ENCODE measurements around the gene DCAF17. TPM values are rescaled to one million over a fixed set of nuclear protein-coding genes. Genes with fewer than 3 reads are reported as not detected.
A peak's percentile ranks its signal among the peaks of the same experiment; 100 is the strongest.

The DCAF17 gene
- total and polyA plus RNA-seq, 2 donors (not counting 1 experiment from before 2014, with no cell fraction given) = 8.8 to 29.4 TPM

DNA sequence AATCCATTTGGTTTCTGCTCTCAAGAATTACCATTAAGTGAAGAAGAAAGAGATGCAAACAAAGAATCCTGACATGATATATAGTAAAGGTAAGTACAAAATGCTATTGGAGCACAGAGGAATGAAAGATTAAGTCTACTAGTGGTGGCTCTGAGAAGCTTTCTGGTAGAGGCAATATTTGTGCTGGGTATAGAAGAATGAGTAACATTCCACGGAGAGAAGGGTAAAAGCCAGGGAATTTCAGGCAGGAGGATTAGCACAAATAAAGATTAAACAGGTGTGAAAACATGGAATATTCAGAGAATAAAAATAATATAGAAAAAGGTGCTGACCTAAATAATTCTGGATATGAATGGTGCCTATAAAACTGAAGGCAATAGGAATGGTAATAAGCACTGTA lies 32.1 kb upstream of the DCAF17 start:
- DNase-seq (no peak), ATAC-seq (ENCODE audit: low read depth) (no peak)
- peaks cover 6% of the 10 kb centered on the region for H3K9me3 Mint-ChIP-seq (ENCODE audit: insufficient read depth)
- Histone ChIP-seq H3K4me3 (ENCODE audit: control extremely low read depth in 1 of 5, extremely low read depth in 1 of 5, insufficient read depth in 1 of 5, low read depth in 2 of 5, low read length in 4 of 5) (no peak overlapping the region), H3K9me3 (ENCODE audit: control extremely low read depth in 1 of 3, control insufficient read depth in 2 of 3, insufficient read depth in 1 of 3, low read length in 2 of 3) (peaks cover 0 to 8% (median 4%) of the 10 kb centered on the region in 3 donors), H2AFZ (ENCODE audit: insufficient read depth, low read depth, low read length, poor library complexity, severe bottlenecking) (no peak overlapping the region), H4K20me1 (ENCODE audit: control insufficient read depth, insufficient read depth, low read length, poor library complexity, severe bottlenecking) (no peaks in the 10 kb centered on the region), H3K9ac (ENCODE audit: low read length) (no peak overlapping the region), H3K27ac (ENCODE audit: low read length in 2 of 2) (no peak overlapping the region), H3K4me1 (ENCODE audit: control insufficient read depth in 2 of 2, insufficient read depth in 2 of 2, low read length in 2 of 2) (peaks cover 30 to 31% of the 10 kb centered on the region in 2 donors), H3K4me2 (replicated peaks; ENCODE audit: low read depth, low read length, poor library complexity, severe bottlenecking) (no peak overlapping the region), H3K36me3 (replicated peaks in 1 of 2; ENCODE audit: control extremely low read depth in 1 of 2, control insufficient read depth in 1 of 2, extremely low read depth in 1 of 2, insufficient read depth in 2 of 2, low read length in 1 of 2) (peaks cover 0 to 1% of the 10 kb centered on the region in 2 experiments), H3K27me3 (replicated peaks in 1 of 4; ENCODE audit: control extremely low read depth in 1 of 4, control insufficient read depth in 3 of 4, insufficient read depth in 4 of 4, low read length in 3 of 4) (no peaks in the 10 kb centered on the region), H3K79me2 (ENCODE audit: control insufficient read depth, insufficient read depth, low read length) (peaks cover 2% of the 10 kb centered on the region)
- ChIA-PET CTCF (no interaction called here), POLR2A (no interaction called here)
- WGBS (ENCODE audit: insufficient coverage) = no CpG with 5 or more reads among the region's 1 CpG
- peaks cover 37% of the 10 kb centered on the region for H3K4me1 Mint-ChIP-seq
- no peaks in the 10 kb centered on the region for H3K27me3 Mint-ChIP-seq
- H3K27ac Mint-ChIP-seq = no peak overlapping the region
- H3K4me3 Mint-ChIP-seq = no peak overlapping the region
- intact Hi-C loops (cut with micrococcal nuclease) = no loop called here
- TF ChIP-seq EZH2 (IDR thresholded peaks at IDR 0.05; ENCODE audit: borderline replicate concordance, insufficient read depth, low read depth, low read length, poor library complexity, severe bottlenecking) = no peak
- TF ChIP-seq, protein P1, sequence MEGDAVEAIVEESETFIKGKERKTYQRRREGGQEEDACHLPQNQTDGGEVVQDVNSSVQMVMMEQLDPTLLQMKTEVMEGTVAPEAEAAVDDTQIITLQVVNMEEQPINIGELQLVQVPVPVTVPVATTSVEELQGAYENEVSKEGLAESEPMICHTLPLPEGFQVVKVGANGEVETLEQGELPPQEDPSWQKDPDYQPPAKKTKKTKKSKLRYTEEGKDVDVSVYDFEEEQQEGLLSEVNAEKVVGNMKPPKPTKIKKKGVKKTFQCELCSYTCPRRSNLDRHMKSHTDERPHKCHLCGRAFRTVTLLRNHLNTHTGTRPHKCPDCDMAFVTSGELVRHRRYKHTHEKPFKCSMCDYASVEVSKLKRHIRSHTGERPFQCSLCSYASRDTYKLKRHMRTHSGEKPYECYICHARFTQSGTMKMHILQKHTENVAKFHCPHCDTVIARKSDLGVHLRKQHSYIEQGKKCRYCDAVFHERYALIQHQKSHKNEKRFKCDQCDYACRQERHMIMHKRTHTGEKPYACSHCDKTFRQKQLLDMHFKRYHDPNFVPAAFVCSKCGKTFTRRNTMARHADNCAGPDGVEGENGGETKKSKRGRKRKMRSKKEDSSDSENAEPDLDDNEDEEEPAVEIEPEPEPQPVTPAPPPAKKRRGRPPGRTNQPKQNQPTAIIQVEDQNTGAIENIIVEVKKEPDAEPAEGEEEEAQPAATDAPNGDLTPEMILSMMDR (IDR thresholded peaks at IDR 0.05) = no peak

DNA sequence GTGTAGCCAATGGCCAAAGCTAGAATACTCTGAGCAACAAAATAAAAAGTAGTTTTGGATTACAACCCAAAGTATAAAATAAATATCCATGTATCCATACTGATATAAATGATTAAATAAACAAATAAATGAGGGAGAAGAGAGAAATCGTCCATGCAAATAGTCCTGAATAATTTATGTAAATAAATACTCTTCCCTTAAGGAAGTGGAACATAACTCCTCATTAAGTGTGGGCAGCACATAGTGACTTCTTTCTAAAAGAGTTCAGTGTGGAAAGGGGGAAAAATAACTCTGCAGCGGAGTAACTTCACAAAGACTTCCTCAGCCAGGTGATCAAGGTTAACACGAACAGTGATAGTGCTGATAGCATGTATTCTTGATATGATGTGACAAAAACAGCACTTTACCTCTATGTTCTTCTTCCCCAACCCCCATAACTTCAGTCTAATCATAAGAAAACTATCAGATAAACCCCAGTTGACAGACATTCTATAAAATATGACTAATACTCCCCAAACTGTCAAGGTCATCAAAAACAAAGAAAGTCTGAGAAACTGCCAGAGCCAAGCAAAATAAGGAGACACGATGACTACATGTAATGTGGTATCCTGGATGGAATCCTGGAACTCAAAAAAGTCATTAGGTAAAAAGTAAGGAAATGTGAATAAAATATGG lies 31.0 kb upstream of the DCAF17 start:
- Histone ChIP-seq H4K20me1 (ENCODE audit: control insufficient read depth, insufficient read depth, low read length, poor library complexity, severe bottlenecking) (no peaks in the 10 kb centered on the region), H3K36me3 (replicated peaks in 1 of 2; ENCODE audit: control extremely low read depth in 1 of 2, control insufficient read depth in 1 of 2, extremely low read depth in 1 of 2, insufficient read depth in 2 of 2, low read length in 1 of 2) (no peaks in the 10 kb centered on the region), H3K4me1 (ENCODE audit: control insufficient read depth in 2 of 2, insufficient read depth in 2 of 2, low read length in 2 of 2) (peaks cover 40 to 41% of the 10 kb centered on the region in 2 donors), H3K9me3 (ENCODE audit: control extremely low read depth in 1 of 3, control insufficient read depth in 2 of 3, insufficient read depth in 1 of 3, low read length in 2 of 3) (peaks cover 0 to 8% (median 4%) of the 10 kb centered on the region in 3 donors), H3K79me2 (ENCODE audit: control insufficient read depth, insufficient read depth, low read length) (peaks cover 10% of the 10 kb centered on the region), H3K27ac (ENCODE audit: low read length in 2 of 2) (peak overlapping the region in 1 of 2 donors; percentile 3), H3K4me3 (ENCODE audit: control extremely low read depth in 1 of 5, extremely low read depth in 1 of 5, insufficient read depth in 1 of 5, low read depth in 2 of 5, low read length in 4 of 5) (no peak overlapping the region), H3K9ac (ENCODE audit: low read length) (no peak overlapping the region), H2AFZ (ENCODE audit: insufficient read depth, low read depth, low read length, poor library complexity, severe bottlenecking) (no peak overlapping the region), H3K4me2 (replicated peaks; ENCODE audit: low read depth, low read length, poor library complexity, severe bottlenecking) (no peak overlapping the region), H3K27me3 (replicated peaks in 1 of 4; ENCODE audit: control extremely low read depth in 1 of 4, control insufficient read depth in 3 of 4, insufficient read depth in 4 of 4, low read length in 3 of 4) (no peaks in the 10 kb centered on the region)
- Mint-ChIP-seq H3K27me3 (no peaks in the 10 kb centered on the region), H3K4me1 (peaks cover 47% of the 10 kb centered on the region), H3K9me3 (ENCODE audit: insufficient read depth) (peaks cover 6% of the 10 kb centered on the region), H3K27ac (peak overlapping the region; percentile 3), H3K4me3 (no peak overlapping the region)
- ATAC-seq (ENCODE audit: low read depth) (no peak), DNase-seq (no peak)
- TF ChIP-seq, protein P1 (IDR thresholded peaks at IDR 0.05) = no peak
- no peak for TF ChIP-seq EZH2 (IDR thresholded peaks at IDR 0.05; ENCODE audit: borderline replicate concordance, insufficient read depth, low read depth, low read length, poor library complexity, severe bottlenecking)
- WGBS (ENCODE audit: insufficient coverage) = no CpG with 5 or more reads among the region's 4 CpGs
- ChIA-PET POLR2A (no interaction called here), CTCF (no interaction called here)
- intact Hi-C loops (cut with micrococcal nuclease) = no loop called here
